ENCODE data around the gene CTPS1.

Gene CTPS1

GRCh38 chr1:40971966-40972365 is 7.5 kb upstream of the CTPS1 start:
- DNase-seq: no peak

DNA sequence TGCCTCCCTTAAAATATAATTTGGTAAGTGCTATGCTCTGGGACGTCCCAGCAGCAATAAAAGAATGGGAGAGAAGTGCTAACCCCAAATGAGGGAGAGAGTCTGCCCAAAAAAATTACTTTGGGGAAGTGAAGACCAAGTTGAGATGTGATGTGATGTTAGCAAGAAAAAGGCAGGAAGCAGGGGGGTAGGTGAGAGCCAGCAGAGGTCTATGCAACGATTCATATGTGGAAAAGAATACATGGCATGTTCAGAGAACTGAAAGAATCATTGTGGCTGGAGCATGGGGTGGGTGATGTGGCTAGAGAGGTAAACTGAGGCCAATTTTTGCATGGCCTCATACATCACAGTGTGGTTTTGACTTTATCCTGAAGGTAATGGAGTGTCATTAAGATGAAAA is 5.6 kb upstream of the CTPS1 start:
- DNase-seq: no peak

GRCh38 chr1:40974945-40975344 is 4.6 kb upstream of the CTPS1 start:
- DNase-seq: no peak

DNA sequence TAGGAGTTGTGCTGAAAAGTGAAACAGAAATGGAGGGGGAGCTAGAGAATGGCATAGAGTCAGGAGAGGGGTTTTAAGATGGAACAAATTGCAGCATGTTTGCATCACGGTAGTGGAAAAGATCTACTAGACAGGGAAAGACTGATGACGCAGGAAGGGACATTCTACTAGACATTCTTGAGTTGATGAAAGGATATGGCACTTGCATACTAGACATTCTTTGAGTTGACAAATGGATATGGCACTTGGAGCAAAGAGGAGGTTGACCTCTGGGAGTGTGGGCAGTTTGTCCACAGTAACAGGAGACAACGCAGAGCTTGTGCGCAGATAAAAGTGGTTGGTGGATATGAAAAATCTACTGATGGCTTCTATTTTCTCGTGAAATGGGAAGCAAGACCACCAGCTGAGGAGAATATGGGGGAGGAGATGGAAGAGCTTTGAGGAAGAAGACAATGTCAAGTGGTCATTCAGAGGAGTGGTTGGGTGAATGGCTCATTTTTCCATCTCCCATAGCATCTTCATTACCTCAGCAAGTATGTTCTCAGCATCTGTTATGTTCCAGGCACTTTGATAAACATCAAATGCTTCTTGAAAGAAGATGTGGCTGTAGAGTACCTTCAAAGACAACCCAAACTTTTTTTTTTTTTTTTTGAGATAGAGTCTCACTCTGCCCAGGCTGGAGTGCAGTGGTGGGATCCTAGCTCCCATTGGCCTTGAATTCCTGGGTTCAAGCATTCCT is 2.4 kb upstream of the CTPS1 start:
- DNase-seq: no peak

- no peak for DNase-seq
Observed at GRCh38 chr1:40977716-40978115, 1.8 kb upstream of the CTPS1 start.

GRCh38 chr1:40978886-40979240 is 633 bp upstream of the CTPS1 start:
- no peak for DNase-seq

DNA sequence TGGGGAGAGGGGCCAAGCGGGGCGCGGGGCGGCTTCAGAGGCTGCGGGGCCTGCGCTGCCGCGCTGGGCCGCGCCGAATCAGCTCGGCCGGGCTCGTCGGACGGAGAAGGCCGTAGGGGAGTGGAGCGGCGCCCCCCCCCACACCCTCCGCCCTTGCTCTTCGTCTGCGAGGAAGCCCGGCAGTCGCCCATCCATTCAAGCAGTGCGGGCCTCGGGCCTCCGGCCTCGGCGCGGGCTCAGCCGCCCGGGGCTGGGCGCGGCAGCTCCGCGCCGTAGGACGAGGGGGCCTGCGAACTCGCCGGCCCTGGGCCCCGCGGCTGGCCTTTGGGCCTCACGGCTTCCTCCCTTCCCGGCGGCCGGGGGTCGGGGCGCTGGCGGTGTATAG is 564 bp downstream of the CTPS1 start:
- DNase-seq: no peak

GRCh38 chr1:40980453-40981121 is 1.1 kb downstream of the CTPS1 start:
- DNase-seq: peak; percentile 45

DNA sequence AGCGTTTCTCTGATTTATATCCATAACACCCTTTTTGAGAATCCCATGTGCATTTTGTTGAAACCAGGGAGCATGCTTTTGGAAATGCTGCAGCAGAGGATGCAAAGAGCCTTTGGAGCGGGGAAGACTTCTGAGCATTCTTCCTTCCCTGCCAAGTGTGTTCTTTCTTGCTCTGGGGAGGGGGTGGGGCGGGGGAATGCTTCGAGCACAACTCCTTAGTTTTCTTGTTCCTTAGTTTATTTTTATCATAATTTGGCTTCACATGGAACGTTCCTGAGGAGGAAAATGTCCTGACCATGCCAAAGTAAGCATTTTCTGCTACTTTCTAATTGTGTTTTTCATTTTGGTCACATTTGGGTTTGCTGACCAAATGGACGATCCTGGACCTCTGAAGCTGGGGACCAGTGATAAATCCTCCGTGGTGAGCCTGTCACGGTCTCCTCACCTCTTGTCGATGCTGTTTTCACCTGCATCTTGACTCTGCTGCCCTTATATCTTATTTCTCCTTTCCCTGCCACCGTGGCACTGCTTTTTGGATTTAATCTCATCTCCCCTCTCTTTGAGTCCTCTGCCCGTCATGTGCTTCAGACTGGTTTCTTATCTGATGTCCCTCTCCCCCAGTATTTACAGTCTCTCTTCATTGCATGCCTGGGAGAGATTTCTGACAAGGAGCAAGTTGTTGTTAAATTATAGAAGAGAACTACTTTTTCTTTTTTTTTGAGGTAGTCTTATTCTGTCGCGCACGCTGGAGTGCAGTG is 2.4 kb downstream of the CTPS1 start:
- DNase-seq: no peak

- no peak for DNase-seq
Observed at GRCh38 chr1:40982721-40983120, 3.2 kb downstream of the CTPS1 start.

- DNase-seq: no peak
Observed at GRCh38 chr1:40983286-40983685, 3.8 kb downstream of the CTPS1 start.

DNA sequence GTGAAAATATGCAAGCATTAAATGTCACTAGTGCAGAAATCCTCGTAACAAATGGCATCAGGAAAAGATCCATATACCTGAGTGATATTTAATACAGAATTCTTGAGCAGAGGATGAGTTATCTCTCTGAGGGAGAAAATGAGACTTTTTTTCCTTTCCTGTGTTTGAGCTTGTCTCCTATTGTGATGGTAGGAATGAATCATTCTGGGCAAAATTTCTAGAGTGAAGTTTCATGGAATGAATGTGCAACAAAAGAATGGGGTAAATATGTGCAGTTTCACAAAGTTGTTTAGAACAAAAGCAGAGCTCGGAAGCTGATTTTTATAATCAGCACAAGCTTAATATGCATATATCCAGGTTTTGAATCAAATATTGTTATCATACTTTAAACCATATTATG is 4.6 kb downstream of the CTPS1 start:
- no peak for DNase-seq

- DNase-seq: no peak
Observed at GRCh38 chr1:40984531-40984930, 5.0 kb downstream of the CTPS1 start.

DNA sequence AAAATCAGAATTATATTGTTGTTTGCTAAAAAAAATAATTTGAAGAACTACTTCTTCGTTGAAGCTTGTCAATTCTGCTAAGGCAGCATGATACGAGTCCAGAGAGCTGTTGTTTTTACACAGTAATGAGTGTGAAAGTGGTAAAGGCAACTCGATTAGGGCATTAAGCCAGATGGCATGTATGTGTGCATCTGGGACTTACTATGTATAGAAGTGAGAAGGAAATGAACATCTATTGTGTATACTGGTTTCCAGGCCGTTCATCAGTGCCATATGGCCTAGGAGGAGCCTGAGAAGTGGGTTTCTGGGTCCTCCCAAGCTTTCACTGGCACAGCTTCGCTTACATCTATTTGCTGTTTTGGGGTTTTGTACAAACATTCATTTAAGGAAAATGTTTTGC is 5.7 kb downstream of the CTPS1 start:
- DNase-seq: no peak

- no peak for DNase-seq
Observed at GRCh38 chr1:40985875-40986274, 6.4 kb downstream of the CTPS1 start.

DNA sequence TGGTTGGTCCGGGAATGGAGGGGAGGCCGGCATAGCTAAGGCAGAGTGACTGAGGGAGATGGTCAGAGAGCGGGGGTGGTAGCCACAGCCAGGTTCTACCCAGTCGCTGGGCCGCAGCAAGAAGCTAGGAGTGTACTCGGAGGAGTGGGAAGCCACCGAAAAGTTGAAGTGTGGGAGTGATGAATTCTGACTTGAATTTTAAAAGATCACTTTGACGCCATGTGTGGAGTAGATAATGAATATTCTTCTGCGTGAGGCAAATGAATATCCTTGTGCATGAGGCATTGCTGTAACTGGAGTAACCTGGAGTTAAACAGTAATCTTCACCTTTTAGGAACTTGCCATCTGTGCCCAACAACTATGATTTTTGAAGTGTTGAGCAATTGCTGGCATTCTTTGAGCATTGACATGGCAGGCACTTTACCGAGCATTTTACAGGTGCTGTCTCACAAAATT is 6.9 kb downstream of the CTPS1 start:
- no peak for DNase-seq

DNA sequence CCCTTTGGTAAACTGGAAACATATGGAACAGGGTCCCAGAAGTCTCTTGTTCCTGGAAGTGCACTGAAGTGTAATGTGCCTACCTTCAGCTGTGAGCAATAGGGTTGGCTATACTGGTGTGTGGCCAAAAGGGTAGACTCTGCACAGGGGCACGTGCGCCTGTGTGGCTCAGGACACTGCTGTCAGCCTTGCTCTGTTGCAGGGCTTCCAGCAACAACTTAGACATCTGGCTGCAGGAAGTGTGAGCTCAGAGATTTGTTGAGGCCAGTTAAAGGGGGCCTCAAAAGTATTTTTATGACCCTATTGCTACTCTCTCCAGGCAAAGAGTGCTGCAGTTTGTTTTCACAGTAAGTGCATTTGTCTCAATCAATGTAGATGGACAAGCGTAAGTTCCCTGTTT is 7.5 kb downstream of the CTPS1 start:
- no peak for DNase-seq

DNA sequence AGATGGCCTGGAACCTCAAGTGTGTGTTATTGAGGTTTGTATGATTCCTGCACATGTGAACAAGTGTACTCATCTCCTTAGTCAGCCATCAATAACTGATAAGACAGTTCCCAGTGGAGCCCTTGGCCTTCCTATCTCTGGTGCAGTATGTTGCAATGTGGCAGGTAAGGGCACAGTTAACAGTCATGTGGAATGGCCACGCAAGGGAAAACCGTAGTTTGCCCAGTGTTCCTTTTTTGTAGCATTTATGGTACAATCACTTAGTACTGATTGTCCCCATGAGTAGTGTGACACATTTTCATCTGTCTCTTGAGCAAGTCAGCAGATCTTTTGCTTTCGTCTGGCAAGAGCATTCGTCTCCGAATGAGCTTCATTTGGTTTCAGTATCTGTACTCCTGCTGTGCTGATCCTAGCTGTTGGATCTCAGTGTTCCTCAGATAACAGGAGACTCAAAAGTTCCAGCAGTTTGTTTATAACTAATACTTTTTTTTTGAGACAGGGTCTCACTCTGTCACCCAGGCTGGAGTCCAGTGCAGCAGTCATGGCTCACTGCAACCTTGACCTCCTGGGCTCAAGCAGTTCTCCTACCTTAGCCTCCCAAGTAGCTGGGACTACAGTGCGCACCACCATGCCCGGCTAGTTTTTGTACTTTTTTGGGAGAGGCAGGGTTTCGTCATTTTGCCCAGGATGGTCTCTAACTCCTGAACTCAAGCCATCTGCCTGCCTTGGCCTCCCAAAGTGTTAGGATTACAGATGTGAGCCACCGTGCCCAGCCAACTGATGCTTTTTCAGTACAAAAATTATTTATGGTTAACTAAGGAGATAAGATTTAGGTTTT is 8.2 kb downstream of the CTPS1 start:
- DNase-seq: no peak

DNA sequence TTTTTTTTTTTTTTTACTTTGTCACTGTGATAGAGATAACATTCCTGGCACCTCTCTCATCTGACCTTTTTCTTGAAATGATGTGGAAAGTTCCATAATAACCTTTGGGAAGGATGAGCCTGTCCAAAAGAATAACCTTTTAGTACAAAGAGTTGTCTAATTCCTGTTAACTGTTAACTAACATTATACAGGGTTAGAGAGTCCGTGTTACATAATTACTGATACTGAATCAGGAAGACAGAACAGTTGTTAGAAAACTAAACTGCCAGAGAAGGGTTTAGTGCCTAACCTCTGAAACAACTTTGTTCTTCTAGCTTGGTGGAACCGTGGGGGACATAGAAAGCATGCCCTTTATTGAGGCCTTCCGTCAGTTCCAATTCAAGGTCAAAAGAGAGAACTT is 8.8 kb downstream of the CTPS1 start:
- no peak for DNase-seq

DNA sequence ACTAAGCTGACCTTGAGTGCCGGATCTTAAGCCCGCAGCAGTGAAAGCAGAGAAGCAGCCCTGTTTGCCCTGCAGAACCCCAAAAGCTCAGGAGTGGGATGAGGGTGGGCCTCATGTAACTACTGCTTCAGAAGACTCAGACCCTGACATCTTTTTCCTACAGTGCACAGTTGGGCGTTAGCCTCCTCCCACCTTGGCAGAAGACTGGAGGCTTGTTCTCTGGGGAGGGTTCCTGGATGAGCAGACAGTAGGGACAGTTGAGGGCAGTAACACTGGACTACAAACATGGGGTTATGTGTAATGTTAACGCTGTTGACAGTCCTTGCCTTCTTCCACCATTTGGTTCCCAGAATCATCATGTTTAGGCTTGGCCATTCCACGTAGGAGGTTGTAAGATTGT is 9.6 kb downstream of the CTPS1 start:
- no peak for DNase-seq

- DNase-seq: no peak
Observed at GRCh38 chr1:40997096-40997495, 17.6 kb downstream of the CTPS1 start.

GRCh38 chr1:40998668-40999067 is 19.2 kb downstream of the CTPS1 start:
- DNase-seq: no peak

DNA sequence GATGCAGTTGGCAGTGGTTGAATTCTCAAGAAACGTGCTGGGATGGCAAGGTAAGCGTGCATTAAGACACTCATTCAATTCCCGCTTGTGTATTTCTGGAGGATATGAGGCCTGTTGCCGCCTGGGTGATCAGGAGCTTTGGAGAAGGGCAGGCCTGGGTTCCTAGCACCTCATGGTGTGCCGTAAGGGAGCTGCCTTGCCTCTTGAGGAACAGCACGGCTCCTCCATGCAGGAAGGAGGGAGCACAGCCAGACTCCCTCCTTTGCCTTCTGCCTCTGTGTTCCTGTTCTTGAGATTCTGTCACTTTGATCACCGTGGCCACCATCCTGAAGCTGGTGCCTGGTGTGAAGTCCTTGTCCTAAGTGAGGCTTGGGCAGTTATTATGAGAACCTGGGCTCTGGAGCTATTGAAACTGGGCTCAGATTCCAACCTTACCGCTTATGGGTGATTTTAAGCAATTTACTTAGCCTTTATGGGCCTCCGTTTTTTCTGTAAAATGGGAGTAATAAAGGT is 23.7 kb downstream of the CTPS1 start:
- DNase-seq: no peak

Measured in CD4-positive, alpha-beta T cell treated with Interleukin-15 for 1 hour (primary cell).